ENCODE measurements around the gene GRK6. TPM values are rescaled to one million over a fixed set of nuclear protein-coding genes. Genes with fewer than 3 reads are reported as not detected.

GRK6 gene
- polyA plus RNA-seq, 1 donor from 2014 or later: 22.6 TPM

DNA sequence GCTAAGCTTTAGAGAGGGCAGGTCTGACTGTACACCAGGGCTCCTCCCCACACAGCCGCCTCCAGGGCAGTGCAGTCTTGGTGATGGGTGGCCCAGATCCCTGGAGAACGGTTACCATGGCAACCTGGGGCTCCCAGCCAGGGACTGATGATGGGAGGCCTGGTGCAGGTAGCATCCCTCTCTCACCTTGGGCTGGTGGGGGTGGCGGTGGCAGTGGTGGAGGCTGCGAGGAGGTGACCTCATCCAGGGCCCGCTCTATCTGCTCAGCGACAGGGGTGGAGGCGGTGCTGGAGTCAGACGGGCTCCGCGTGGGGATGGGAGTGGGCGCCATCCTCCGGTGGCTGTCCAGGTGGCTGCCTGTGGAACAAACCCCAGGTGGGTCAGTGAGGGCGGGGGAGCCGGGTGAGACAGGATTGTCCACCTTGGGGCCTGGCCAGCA, 32.5 kb downstream of the GRK6 start:
- no peaks in the 10 kb centered on the region for H3K9me3 ChIP-seq (ENCODE audit: low read length)
- TF ChIP-seq POLR2AphosphoS5 (IDR thresholded peaks at IDR 0.05) (no peak), SMC3 (conservative IDR thresholded peaks at IDR 0.05; ENCODE audit: poor library complexity) (no peak), RAD21 (conservative IDR thresholded peaks at IDR 0.05) (no peak), EZH2 (IDR thresholded peaks at IDR 0.05; ENCODE audit: borderline replicate concordance, insufficient read depth, low read length, poor library complexity, severe bottlenecking) (no peak), MXI1 (conservative IDR thresholded peaks at IDR 0.05; ENCODE audit: poor library complexity, severe bottlenecking) (no peak), EP300 (conservative IDR thresholded peaks at IDR 0.05; ENCODE audit: poor library complexity, severe bottlenecking) (no peak), TAF1 (IDR thresholded peaks at IDR 0.05; ENCODE audit: low read depth) (no peak)
- peak overlapping the region; percentile 72 for H3K4me3 ChIP-seq (ENCODE audit: low read length)
- H3K9ac ChIP-seq (ENCODE audit: low read length): peak overlapping the region; percentile 67
- peaks cover 5% of the 10 kb centered on the region for H3F3A ChIP-seq (ENCODE audit: insufficient read depth, low read length, poor library complexity, severe bottlenecking)
- H3K36me3 ChIP-seq (ENCODE audit: insufficient read depth, low read length): peaks cover 9% of the 10 kb centered on the region
- H2AFZ ChIP-seq (ENCODE audit: low read depth, low read length): no peak overlapping the region
- peaks cover 14% of the 10 kb centered on the region for H3K79me2 ChIP-seq (replicated peaks; ENCODE audit: insufficient read depth, low read length)
- no peaks in the 10 kb centered on the region for H3K27me3 ChIP-seq (ENCODE audit: insufficient read depth, low read depth, low read length)
- H3K9me2 ChIP-seq (ENCODE audit: insufficient read depth, low read length): no peaks in the 10 kb centered on the region
- H3K27ac ChIP-seq (ENCODE audit: low read length): peak overlapping the region; percentile 90
- H4K20me1 ChIP-seq (ENCODE audit: insufficient read depth): peaks cover 24% of the 10 kb centered on the region
- H3K4me2 ChIP-seq (ENCODE audit: low read length): no peak overlapping the region

DNA sequence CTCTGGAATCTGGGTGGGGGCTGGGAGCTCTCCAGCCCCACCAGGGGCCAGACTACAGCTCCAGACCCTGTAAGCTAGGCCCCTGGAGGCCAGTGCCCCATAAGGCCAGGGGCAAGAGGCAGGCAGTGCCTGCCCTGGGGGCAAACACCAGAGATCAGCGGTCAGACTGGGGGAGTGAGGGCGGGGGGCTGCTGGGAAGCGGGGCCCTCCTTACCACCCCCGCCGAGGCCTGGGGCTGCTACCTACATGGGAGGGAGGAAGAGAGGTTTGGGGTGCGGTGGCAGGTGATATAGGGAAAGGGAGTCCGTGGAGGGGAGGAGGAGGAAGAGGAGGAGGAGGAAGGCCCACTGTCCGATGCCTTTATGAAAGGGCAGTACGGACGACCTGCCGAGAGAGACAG, 32.9 kb downstream of the GRK6 start:
- H3F3A ChIP-seq (ENCODE audit: insufficient read depth, low read length, poor library complexity, severe bottlenecking): peaks cover 5% of the 10 kb centered on the region
- peak overlapping the region; percentile 72 for H3K4me3 ChIP-seq (ENCODE audit: low read length)
- no peaks in the 10 kb centered on the region for H3K9me2 ChIP-seq (ENCODE audit: insufficient read depth, low read length)
- H2AFZ ChIP-seq (ENCODE audit: low read depth, low read length): no peak overlapping the region
- no peak for TF ChIP-seq TAF1 (IDR thresholded peaks at IDR 0.05; ENCODE audit: low read depth)
- TF ChIP-seq, protein P1, sequence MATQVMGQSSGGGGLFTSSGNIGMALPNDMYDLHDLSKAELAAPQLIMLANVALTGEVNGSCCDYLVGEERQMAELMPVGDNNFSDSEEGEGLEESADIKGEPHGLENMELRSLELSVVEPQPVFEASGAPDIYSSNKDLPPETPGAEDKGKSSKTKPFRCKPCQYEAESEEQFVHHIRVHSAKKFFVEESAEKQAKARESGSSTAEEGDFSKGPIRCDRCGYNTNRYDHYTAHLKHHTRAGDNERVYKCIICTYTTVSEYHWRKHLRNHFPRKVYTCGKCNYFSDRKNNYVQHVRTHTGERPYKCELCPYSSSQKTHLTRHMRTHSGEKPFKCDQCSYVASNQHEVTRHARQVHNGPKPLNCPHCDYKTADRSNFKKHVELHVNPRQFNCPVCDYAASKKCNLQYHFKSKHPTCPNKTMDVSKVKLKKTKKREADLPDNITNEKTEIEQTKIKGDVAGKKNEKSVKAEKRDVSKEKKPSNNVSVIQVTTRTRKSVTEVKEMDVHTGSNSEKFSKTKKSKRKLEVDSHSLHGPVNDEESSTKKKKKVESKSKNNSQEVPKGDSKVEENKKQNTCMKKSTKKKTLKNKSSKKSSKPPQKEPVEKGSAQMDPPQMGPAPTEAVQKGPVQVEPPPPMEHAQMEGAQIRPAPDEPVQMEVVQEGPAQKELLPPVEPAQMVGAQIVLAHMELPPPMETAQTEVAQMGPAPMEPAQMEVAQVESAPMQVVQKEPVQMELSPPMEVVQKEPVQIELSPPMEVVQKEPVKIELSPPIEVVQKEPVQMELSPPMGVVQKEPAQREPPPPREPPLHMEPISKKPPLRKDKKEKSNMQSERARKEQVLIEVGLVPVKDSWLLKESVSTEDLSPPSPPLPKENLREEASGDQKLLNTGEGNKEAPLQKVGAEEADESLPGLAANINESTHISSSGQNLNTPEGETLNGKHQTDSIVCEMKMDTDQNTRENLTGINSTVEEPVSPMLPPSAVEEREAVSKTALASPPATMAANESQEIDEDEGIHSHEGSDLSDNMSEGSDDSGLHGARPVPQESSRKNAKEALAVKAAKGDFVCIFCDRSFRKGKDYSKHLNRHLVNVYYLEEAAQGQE (IDR thresholded peaks at IDR 0.05; ENCODE audit: borderline replicate concordance): no peak
- TF ChIP-seq EZH2 (IDR thresholded peaks at IDR 0.05; ENCODE audit: borderline replicate concordance, insufficient read depth, low read length, poor library complexity, severe bottlenecking): no peak
- TF ChIP-seq, protein P2, sequence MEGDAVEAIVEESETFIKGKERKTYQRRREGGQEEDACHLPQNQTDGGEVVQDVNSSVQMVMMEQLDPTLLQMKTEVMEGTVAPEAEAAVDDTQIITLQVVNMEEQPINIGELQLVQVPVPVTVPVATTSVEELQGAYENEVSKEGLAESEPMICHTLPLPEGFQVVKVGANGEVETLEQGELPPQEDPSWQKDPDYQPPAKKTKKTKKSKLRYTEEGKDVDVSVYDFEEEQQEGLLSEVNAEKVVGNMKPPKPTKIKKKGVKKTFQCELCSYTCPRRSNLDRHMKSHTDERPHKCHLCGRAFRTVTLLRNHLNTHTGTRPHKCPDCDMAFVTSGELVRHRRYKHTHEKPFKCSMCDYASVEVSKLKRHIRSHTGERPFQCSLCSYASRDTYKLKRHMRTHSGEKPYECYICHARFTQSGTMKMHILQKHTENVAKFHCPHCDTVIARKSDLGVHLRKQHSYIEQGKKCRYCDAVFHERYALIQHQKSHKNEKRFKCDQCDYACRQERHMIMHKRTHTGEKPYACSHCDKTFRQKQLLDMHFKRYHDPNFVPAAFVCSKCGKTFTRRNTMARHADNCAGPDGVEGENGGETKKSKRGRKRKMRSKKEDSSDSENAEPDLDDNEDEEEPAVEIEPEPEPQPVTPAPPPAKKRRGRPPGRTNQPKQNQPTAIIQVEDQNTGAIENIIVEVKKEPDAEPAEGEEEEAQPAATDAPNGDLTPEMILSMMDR (IDR thresholded peaks at IDR 0.05; ENCODE audit: poor library complexity, severe bottlenecking): no peak
- peaks cover 24% of the 10 kb centered on the region for H4K20me1 ChIP-seq (ENCODE audit: insufficient read depth)
- no peaks in the 10 kb centered on the region for H3K27me3 ChIP-seq (ENCODE audit: insufficient read depth, low read depth, low read length)
- no peak overlapping the region for H3K4me2 ChIP-seq (ENCODE audit: low read length)
- H3K9ac ChIP-seq (ENCODE audit: low read length): peak overlapping the region; percentile 67
- no peaks in the 10 kb centered on the region for H3K9me3 ChIP-seq (ENCODE audit: low read length)
- peaks cover 14% of the 10 kb centered on the region for H3K79me2 ChIP-seq (replicated peaks; ENCODE audit: insufficient read depth, low read length)
- peak overlapping the region; percentile 90 for H3K27ac ChIP-seq (ENCODE audit: low read length)
- peaks cover 9% of the 10 kb centered on the region for H3K36me3 ChIP-seq (ENCODE audit: insufficient read depth, low read length)

Data from neural cell (in vitro differentiated cells).